GM12872 (cell line): ENCODE measurements around the gene KHDRBS2.

Source experiments
- TF ChIP-seq, protein P1 (sequence below): IDR thresholded peaks from 3 replicates; pipeline ENCODE4 v1.5.1; 2011; ENCODE audit warnings: low read depth, mild to moderate bottlenecking, low read length, moderate library complexity; ENCODE audit not compliant: insufficient read depth

The KHDRBS2 gene

DNA sequence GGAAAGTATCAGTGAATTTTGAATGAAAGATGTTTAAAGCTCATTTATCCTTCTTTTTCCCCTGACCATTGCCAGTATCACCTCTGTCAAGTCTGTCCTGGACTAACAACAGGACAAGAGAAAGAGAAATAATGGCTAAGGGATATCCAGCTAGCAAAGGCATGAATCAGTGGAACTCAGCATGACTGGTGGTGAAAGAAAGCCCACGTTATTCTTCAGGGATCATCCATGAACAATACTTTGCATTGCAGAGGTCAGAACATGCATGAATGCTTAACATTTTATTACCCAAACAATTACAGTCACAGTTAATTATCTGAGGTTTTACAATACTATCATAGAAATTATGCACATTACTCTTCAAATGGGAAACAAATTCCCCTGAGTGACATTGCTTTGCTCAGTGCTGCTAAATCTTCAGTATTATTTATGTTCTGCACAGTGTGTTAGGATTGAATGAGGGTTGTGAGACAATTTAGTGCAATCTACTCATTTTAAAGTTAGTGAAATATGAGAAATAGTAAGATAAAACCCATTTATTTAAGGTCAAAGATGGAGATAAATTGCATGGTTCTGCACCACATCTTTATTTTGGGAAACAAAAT, 350.7 kb downstream of the KHDRBS2 start:
- TF ChIP-seq, protein P1, sequence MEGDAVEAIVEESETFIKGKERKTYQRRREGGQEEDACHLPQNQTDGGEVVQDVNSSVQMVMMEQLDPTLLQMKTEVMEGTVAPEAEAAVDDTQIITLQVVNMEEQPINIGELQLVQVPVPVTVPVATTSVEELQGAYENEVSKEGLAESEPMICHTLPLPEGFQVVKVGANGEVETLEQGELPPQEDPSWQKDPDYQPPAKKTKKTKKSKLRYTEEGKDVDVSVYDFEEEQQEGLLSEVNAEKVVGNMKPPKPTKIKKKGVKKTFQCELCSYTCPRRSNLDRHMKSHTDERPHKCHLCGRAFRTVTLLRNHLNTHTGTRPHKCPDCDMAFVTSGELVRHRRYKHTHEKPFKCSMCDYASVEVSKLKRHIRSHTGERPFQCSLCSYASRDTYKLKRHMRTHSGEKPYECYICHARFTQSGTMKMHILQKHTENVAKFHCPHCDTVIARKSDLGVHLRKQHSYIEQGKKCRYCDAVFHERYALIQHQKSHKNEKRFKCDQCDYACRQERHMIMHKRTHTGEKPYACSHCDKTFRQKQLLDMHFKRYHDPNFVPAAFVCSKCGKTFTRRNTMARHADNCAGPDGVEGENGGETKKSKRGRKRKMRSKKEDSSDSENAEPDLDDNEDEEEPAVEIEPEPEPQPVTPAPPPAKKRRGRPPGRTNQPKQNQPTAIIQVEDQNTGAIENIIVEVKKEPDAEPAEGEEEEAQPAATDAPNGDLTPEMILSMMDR: no peak

DNA sequence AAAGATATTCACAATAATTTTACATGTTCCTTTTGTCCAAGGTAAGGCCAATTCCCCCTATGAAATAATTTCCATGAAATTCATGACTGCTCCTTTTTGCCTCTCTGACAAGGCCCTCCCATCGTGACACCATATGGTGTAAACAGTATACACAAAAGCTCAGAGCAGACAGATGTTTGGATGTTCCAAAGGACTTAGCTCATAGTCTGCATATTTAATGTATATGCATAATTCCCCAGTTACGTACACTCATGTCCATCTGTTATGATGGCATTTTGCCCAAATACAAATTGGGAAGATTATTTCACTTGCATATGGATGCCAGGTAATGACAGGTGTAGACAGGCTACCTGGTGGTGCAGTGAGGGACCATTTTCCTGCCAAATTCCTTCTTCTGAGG, 376.5 kb downstream of the KHDRBS2 start:
- TF ChIP-seq, protein P1: no peak

DNA sequence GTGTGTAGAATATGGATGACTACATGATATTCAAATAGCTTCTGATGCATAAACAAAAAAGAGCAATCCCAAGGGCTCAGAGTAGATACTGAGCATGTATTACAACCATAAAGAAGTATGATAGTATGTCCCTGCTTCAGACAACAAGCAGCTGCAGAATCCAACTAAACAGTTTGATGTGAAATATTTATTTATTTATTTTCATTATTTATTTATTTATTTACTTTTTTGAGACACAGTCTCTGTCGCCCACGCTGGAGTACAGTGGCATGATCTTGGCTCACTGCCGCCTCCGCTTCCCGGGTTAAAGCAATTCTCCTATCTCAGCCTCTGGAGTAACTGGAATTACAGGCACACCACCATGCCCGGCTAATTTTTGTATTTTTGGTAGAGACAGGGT, 384.3 kb downstream of the KHDRBS2 start:
- TF ChIP-seq, protein P1: no peak

DNA sequence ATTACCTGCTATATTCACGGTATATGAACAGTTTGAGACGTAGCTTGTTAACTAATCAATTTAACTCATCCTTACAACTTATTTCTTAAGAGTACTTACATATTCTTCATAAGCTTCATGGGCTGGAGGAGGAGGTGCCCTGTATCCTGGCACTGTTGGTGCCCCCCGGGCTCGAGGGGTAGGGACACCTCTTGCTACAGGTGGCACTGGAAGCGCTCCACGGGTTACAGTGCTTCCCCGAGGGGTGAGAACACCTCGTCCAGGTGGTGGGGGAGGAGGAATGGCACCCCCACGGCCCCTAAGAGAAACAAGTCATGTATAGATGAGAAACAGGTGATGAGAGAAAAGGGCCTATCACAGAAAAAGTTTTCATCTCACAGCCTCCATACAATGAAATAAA, 391.5 kb downstream of the KHDRBS2 start:
- TF ChIP-seq, protein P1: no peak

DNA sequence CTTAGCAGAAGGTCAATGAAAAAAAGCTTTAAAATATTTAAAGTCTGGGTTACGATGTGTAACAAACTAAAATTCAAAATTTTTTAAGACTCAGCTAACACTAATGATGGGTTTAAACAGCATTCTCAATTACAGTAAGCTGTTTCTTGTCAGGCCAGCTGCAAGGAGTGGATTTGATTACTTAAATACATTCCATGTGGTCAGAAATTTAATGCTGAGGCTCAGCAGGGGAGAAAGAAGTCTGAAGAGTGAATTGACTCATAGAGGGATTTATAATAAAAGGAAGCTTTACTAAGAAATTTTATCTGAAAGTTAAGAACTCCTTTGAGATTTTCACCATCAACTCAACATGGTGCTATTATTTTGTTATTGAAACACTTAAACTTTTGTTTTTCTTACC, 398.6 kb downstream of the KHDRBS2 start:
- TF ChIP-seq, protein P1: no peak

DNA sequence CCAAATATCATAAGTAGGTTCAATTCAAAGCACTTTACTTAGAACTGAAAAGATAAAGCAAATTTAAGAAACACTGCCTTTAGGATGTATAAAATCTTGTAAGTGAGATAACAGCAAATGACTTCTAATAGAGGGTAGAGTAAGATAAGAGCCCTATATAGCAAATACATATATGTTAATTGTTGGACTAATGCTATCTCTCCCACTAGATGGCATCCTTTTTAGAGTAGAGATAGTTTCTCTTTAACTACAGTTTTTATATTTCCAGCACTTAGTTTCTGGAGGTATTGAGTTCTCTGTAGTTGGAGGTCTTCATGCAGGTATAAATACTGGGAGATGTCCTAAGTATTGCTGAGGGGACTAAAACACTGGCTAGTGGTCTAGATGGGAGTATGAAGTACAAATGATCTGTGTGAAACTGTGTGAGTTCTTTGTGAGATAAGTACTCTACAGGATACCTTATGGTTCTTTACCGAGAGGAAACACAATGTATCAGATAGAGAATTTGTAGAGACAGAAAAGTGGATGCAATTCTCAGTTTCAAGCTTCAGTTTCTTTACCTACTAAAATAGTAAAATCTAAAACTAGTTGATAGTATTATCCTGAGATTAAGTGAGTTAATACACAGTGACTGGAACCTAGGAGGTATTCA, 399.3 kb downstream of the KHDRBS2 start:
- TF ChIP-seq, protein P1: no peak

DNA sequence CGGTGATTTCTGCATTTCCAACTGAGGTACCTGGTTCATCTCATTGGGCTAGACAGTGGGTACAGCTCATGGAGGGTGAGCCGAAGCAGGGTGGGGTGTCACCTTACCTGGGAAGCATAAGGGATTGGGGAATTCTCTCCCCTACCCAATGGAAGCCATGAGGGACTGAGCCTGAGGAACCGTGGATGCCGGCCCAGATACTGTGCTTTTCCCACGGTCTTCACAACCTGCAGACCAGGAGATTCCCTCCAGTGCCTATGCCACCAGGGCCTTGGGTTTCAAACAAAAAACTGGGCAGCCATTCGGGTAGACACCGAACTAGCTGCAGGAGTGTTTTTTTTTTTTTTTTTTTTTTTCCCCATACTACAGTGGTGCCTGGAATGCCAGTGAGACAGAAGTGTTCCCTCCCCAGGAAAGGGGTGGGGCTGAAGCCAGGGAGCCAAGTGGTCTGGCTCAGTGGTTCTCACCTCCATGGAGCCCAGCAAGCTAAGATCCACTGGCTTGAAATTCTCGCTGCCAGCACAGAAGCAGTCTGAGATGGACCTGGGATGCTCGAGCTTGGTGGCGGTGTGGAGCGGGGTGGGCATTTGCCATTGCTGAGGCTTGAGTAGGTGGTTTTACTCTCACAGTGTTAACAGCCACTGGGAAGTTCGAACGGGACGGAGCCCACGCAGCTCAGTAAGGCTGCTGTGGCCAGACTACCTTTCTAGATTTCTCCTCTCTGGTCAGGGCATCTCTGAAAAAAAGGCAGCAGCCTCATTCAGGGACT, 416.2 kb downstream of the KHDRBS2 start:
- TF ChIP-seq, protein P1: no peak
